22Rv1 (cell line): ENCODE results near the gene CGB2.
"Not testable (repeated sequence)": the region's sequence is repeated elsewhere in the genome, so short reads cannot be mapped to it uniquely, and the experiment has no call there.

ENCODE experiments used
- H3K27ac ChIP-seq: fragments of 450-650 bp; 2 replicates; pipeline ENCODE4 v1.5.1; 2017
- ZFX ChIP-seq: fragments of 450-650 bp; IDR thresholded peaks from 2 replicates; pipeline ENCODE4 v1.6.1; 2017; ENCODE audit warnings: antibody characterized with exemption, borderline replicate concordance
- TF ChIP-seq, protein P1 (sequence below): fragments of 450-650 bp; IDR thresholded peaks from 2 replicates; pipeline ENCODE4 v1.5.1; 2017; ENCODE audit warnings: mild to moderate bottlenecking

The CGB2 gene

DNA sequence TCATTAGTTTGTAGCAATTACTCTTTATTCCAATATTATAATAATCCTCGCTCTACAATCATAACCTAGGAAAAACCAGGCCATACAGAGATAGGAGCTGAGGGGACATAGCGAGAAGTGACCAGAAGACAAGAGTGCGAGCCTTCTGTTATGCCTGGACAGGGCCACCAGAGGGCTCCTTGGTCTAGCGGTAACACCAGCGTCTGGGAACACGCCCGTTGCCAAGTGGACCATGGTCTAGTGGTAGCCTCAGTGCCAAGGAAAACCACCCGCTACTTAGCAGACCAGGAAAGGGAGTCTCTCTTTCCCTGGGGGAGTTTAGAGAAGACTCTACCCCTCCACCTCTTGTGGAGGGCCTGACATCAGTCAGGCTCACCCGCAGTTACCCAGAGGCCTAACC lies 43.2 kb downstream of the CGB2 start:
- TF ChIP-seq, protein P1, sequence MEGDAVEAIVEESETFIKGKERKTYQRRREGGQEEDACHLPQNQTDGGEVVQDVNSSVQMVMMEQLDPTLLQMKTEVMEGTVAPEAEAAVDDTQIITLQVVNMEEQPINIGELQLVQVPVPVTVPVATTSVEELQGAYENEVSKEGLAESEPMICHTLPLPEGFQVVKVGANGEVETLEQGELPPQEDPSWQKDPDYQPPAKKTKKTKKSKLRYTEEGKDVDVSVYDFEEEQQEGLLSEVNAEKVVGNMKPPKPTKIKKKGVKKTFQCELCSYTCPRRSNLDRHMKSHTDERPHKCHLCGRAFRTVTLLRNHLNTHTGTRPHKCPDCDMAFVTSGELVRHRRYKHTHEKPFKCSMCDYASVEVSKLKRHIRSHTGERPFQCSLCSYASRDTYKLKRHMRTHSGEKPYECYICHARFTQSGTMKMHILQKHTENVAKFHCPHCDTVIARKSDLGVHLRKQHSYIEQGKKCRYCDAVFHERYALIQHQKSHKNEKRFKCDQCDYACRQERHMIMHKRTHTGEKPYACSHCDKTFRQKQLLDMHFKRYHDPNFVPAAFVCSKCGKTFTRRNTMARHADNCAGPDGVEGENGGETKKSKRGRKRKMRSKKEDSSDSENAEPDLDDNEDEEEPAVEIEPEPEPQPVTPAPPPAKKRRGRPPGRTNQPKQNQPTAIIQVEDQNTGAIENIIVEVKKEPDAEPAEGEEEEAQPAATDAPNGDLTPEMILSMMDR: peak; percentile 82
- not testable (repeated sequence) for H3K27ac ChIP-seq

DNA sequence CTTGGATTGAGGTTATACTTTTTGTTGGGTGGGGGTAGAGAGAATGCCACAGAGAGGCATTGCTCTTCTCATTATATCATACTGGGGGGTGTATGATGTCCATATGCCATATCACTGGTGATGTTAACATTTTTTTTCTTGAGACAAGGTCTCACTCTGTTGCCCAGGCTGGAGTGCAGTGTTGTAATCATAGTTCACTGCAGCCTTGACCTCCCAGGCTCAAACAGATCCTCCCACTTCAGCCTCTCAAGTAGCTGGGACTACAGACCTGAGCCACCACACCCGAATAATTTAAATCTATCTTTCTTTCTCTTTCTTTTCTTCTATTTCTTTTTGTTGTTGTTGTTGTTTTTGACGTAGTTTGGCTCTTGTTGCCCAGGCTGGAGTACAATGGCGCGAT lies 48.7 kb downstream of the CGB2 start:
- TF ChIP-seq, protein P1: no peak
- no peak for TF ChIP-seq ZFX
- no peak overlapping the region for H3K27ac ChIP-seq

DNA sequence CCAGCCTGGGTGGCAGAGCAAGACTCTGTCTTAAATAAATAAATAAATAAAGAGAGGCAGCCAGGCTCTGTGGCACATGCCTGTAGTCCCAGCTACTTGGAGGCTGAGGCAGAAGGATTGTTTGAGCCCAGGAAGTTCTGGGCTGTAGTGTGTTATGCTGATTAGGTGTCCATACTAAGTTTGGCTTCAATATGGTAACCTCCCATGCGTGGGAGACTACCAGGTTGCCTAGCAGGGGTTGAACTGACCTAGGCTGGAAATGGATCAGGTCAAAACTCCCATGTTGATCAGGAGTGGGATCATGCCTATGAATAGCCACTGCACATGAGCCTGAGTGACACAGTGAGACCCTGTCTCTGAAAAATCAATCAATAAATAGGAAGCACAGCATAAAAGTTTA lies 49.6 kb downstream of the CGB2 start:
- H3K27ac ChIP-seq: no peak overlapping the region
- TF ChIP-seq, protein P1: no peak
- no peak for TF ChIP-seq ZFX
